ENCODE results near the gene C1orf105.

The C1orf105 gene

DNA sequence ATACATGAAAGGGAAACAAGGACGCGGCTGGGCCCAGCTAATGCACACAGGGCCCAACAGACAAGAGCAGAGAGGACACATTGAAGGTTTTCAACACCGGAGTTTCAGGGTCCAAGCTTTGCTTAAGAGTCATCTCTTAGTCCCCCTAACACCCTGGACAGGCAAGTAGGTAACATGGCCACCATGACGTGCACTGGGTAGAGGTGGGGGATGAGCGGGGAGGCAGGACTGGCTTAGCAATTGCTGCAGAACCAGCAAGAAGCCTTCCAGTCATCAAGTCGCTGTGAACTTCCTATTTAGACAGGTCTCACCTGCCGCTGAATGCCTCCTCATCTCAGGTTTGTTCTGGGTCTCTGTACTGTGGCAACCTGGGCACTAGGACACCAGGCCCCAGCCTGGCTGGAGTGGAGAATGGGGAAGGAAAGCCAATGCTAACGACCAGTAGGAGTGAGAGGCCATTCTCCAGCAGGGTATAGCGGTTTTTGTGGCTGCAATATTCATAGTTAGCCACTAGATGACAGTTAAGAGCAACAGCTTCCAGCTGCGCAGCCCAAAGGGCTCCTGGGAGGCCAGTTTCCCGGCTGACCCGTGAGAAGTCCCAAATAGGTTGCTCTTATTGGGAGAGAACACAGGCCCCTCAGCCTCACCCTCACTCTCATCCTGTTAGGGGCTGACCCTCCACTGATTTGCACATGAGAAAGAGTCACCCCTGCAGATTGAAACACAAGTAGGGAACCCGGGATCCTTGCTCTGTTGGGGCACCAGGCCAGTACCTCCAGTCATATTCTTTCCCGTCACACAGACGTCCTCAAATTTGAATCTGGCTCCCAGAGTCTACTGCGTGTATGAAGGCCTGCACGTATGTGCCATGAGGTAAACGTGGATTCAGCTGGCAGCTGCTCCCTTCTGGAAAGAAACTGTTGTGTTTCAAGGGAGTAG lies 29.4 kb downstream of the C1orf105 start:
- POLR2A ChIA-PET, result interaction anchor here (0.6 to 1.1 kb wide), 2 partner anchors 95 to 1384 kb away, joined by 3 read pairs; no protein-coding TSS in a partner anchor
- TF ChIP-seq, protein P1, sequence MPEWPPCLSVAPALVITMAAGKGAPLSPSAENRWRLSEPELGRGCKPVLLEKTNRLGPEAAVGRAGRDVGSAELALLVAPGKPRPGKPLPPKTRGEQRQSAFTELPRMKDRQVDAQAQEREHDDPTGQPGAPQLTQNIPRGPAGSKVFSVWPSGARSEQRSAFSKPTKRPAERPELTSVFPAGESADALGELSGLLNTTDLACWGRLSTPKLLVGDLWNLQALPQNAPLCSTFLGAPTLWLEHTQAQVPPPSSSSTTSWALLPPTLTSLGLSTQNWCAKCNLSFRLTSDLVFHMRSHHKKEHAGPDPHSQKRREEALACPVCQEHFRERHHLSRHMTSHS (tag by site-specific recombination; IDR thresholded peaks at IDR 0.05), result no peak
- TF ChIP-seq ZNF776 (tag by site-specific recombination; IDR thresholded peaks at IDR 0.05; ENCODE audit: borderline replicate concordance), result no peak
- TF ChIP-seq GLIS1 (tag by site-specific recombination; IDR thresholded peaks at IDR 0.05), result peak; percentile 23; the same call in 1 of the 2 replicates
- TF ChIP-seq ZNF335 (tag by site-specific recombination; conservative IDR thresholded peaks at IDR 0.05), result peak; percentile 53
- no peak for TF ChIP-seq ZBTB7A (tag by site-specific recombination; IDR thresholded peaks at IDR 0.05; ENCODE audit: low read depth)
- TF ChIP-seq ZNF654 (tag by site-specific recombination; IDR thresholded peaks at IDR 0.05; ENCODE audit: low read depth), result peak; percentile 83
- TF ChIP-seq ZNF571 (tag by site-specific recombination; IDR thresholded peaks at IDR 0.05), result no peak
- TF ChIP-seq ZNF777 (tag by site-specific recombination; IDR thresholded peaks at IDR 0.05; ENCODE audit: borderline replicate concordance), result no peak
- TF ChIP-seq ZNF2 (tag by site-specific recombination; IDR thresholded peaks at IDR 0.05), result peak; percentile 49; the same call in 1 of the 2 replicates
- TF ChIP-seq ZIC2 (tag by site-specific recombination; IDR thresholded peaks at IDR 0.05), result 0 out of 2 replicates have a peak, but pooled peaks have one; percentile 18
- no peak for TF ChIP-seq ZNF350 (tag by site-specific recombination; IDR thresholded peaks at IDR 0.05)
- TF ChIP-seq ZNF174 (tag by site-specific recombination; IDR thresholded peaks at IDR 0.05), result no peak
- peak; percentile 44; the same call in 1 of the 2 replicates for TF ChIP-seq ZNF76 (tag by site-specific recombination; IDR thresholded peaks at IDR 0.05; ENCODE audit: borderline replicate concordance, low read depth)
- TF ChIP-seq ZNF561 (tag by site-specific recombination; IDR thresholded peaks at IDR 0.05; ENCODE audit: borderline replicate concordance), result 0 out of 2 replicates have a peak, but pooled peaks have one; percentile 23
- TF ChIP-seq ZNF660 (tag by site-specific recombination; IDR thresholded peaks at IDR 0.05), result peak; percentile 42; the same call in 1 of the 2 replicates
- no peak for TF ChIP-seq ZFP69B (tag by site-specific recombination; IDR thresholded peaks at IDR 0.05)
- TF ChIP-seq, protein P2, sequence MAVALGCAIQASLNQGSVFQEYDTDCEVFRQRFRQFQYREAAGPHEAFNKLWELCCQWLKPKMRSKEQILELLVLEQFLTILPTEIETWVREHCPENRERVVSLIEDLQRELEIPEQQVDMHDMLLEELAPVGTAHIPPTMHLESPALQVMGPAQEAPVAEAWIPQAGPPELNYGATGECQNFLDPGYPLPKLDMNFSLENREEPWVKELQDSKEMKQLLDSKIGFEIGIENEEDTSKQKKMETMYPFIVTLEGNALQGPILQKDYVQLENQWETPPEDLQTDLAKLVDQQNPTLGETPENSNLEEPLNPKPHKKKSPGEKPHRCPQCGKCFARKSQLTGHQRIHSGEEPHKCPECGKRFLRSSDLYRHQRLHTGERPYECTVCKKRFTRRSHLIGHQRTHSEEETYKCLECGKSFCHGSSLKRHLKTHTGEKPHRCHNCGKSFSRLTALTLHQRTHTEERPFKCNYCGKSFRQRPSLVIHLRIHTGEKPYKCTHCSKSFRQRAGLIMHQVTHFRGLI (tag by site-specific recombination; IDR thresholded peaks at IDR 0.05), result no peak
- peak; percentile 11; the same call in 1 of the 2 replicates for TF ChIP-seq FEZF1 (tag by site-specific recombination; IDR thresholded peaks at IDR 0.05)
- TF ChIP-seq, protein P3, sequence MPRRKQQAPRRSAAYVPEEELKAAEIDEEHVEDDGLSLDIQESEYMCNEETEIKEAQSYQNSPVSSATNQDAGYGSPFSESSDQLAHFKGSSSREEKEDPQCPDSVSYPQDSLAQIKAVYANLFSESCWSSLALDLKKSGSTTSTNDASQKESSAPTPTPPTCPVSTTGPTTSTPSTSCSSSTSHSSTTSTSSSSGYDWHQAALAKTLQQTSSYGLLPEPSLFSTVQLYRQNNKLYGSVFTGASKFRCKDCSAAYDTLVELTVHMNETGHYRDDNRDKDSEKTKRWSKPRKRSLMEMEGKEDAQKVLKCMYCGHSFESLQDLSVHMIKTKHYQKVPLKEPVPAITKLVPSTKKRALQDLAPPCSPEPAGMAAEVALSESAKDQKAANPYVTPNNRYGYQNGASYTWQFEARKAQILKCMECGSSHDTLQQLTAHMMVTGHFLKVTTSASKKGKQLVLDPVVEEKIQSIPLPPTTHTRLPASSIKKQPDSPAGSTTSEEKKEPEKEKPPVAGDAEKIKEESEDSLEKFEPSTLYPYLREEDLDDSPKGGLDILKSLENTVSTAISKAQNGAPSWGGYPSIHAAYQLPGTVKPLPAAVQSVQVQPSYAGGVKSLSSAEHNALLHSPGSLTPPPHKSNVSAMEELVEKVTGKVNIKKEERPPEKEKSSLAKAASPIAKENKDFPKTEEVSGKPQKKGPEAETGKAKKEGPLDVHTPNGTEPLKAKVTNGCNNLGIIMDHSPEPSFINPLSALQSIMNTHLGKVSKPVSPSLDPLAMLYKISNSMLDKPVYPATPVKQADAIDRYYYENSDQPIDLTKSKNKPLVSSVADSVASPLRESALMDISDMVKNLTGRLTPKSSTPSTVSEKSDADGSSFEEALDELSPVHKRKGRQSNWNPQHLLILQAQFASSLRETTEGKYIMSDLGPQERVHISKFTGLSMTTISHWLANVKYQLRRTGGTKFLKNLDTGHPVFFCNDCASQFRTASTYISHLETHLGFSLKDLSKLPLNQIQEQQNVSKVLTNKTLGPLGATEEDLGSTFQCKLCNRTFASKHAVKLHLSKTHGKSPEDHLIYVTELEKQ (tag by site-specific recombination; IDR thresholded peaks at IDR 0.05; ENCODE audit: borderline replicate concordance), result no peak
- TF ChIP-seq, protein P4, sequence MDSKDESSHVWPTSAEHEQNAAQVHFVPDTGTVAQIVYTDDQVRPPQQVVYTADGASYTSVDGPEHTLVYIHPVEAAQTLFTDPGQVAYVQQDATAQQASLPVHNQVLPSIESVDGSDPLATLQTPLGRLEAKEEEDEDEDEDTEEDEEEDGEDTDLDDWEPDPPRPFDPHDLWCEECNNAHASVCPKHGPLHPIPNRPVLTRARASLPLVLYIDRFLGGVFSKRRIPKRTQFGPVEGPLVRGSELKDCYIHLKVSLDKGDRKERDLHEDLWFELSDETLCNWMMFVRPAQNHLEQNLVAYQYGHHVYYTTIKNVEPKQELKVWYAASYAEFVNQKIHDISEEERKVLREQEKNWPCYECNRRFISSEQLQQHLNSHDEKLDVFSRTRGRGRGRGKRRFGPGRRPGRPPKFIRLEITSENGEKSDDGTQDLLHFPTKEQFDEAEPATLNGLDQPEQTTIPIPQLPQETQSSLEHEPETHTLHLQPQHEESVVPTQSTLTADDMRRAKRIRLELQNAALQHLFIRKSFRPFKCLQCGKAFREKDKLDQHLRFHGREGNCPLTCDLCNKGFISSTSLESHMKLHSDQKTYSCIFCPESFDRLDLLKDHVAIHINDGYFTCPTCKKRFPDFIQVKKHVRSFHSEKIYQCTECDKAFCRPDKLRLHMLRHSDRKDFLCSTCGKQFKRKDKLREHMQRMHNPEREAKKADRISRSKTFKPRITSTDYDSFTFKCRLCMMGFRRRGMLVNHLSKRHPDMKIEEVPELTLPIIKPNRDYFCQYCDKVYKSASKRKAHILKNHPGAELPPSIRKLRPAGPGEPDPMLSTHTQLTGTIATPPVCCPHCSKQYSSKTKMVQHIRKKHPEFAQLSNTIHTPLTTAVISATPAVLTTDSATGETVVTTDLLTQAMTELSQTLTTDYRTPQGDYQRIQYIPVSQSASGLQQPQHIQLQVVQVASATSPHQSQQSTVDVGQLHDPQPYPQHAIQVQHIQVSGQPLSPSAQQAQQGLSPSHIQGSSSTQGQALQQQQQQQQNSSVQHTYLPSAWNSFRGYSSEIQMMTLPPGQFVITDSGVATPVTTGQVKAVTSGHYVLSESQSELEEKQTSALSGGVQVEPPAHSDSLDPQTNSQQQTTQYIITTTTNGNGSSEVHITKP (tag by site-specific recombination; IDR thresholded peaks at IDR 0.05), result 0 out of 2 replicates have a peak, but pooled peaks have one; percentile 10
- TF ChIP-seq PRDM1 (tag by site-specific recombination; IDR thresholded peaks at IDR 0.05), result peak; percentile 55; the same call in 1 of the 2 replicates
- 0 out of 2 replicates have a peak, but pooled peaks have one; percentile 30 for TF ChIP-seq IKZF3 (tag by site-specific recombination; IDR thresholded peaks at IDR 0.05)
- TF ChIP-seq TRIM28 (IDR thresholded peaks at IDR 0.05; ENCODE audit: borderline replicate concordance, low read length), result peak; percentile 14; the same call in 1 of the 2 replicates
- TF ChIP-seq, protein P5, sequence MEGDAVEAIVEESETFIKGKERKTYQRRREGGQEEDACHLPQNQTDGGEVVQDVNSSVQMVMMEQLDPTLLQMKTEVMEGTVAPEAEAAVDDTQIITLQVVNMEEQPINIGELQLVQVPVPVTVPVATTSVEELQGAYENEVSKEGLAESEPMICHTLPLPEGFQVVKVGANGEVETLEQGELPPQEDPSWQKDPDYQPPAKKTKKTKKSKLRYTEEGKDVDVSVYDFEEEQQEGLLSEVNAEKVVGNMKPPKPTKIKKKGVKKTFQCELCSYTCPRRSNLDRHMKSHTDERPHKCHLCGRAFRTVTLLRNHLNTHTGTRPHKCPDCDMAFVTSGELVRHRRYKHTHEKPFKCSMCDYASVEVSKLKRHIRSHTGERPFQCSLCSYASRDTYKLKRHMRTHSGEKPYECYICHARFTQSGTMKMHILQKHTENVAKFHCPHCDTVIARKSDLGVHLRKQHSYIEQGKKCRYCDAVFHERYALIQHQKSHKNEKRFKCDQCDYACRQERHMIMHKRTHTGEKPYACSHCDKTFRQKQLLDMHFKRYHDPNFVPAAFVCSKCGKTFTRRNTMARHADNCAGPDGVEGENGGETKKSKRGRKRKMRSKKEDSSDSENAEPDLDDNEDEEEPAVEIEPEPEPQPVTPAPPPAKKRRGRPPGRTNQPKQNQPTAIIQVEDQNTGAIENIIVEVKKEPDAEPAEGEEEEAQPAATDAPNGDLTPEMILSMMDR (tag by site-specific recombination; IDR thresholded peaks at IDR 0.05), result peak; percentile 57; the same call in 1 of the 2 replicates
- peaks cover 8% of the 10 kb centered on the region for H3K4me1 ChIP-seq (ENCODE audit: control insufficient read depth, insufficient read depth, low read length)
- H3K36me3 ChIP-seq (ENCODE audit: control insufficient read depth in 2 of 2, insufficient read depth in 1 of 2, low read length in 2 of 2), result no peaks in the 10 kb centered on the region
- H3K4me3 ChIP-seq (ENCODE audit: low read depth, low read length), result no peak overlapping the region
- no peak overlapping the region; the same call in 1 of the 2 replicates for H3K27ac ChIP-seq (ENCODE audit: extremely low read depth, low read depth, low read length)
- CTCF ChIA-PET, result interaction anchor here (0.5 to 2.2 kb wide), 19 partner anchors 8 to 447 kb away, joined by 3 to 11 read pairs (median 3); no protein-coding TSS in a partner anchor
- H3K9me3 ChIP-seq (ENCODE audit: control insufficient read depth, insufficient read depth, low read depth, low read length), result no peaks in the 10 kb centered on the region

Measured in HEK293 (cell line).